HFFc6 (cell line): ENCODE results near the gene WNT1. TPM values are rescaled to one million over a fixed set of nuclear protein-coding genes. Genes with fewer than 3 reads are reported as not detected.
A peak's percentile ranks its signal among the peaks of the same experiment; 100 is the strongest.

Experiments
- DNase-seq: peaks from one replicate; pipeline ENCODE4 v3.0.0-alpha.2; 2018
- H3K27ac Mint-ChIP-seq: 2 replicates; pipeline ENCODE4 v1.8.0; 2020; ENCODE audit warnings: mild to moderate bottlenecking, mixed read lengths
- H3K27me3 Mint-ChIP-seq: 2 replicates; pipeline ENCODE4 v1.8.0; 2021; ENCODE audit warnings: mild to moderate bottlenecking, moderate library complexity, mixed read lengths; ENCODE audit not compliant: insufficient read depth
- H3K36me3 Mint-ChIP-seq: 2 replicates; pipeline ENCODE4 v1.8.0; 2021; ENCODE audit warnings: low read depth, mixed read lengths
- H3K4me1 Mint-ChIP-seq: 2 replicates; pipeline ENCODE4 v1.8.0; 2020; ENCODE audit warnings: low read depth, mixed read lengths
- H3K4me3 Mint-ChIP-seq: 2 replicates; pipeline ENCODE4 v1.8.0; 2020; ENCODE audit warnings: mild to moderate bottlenecking, moderate library complexity, mixed read lengths
- H3K9me3 Mint-ChIP-seq: 2 replicates; pipeline ENCODE4 v1.8.0; 2020; ENCODE audit warnings: mild to moderate bottlenecking, mixed read lengths
- CTCF ChIP-seq: fragments of 200-600 bp; sonication (generic); IDR thresholded peaks from 2 replicates; pipeline ENCODE4 v1.5.0; 2021; ENCODE audit warnings: antibody characterized with exemption, mild to moderate bottlenecking
- total RNA-seq, 6 experiments: library from RNA; stranded (reverse); fragmentation: NEBNext Ultra II Directional; extraction: Animal tissue kit (Norgen Biotek cat#: 25700); gene quantifications; 2 replicates in 1 of 6; 3 replicates in 5 of 6; pipeline ENCODE4 v1.2.3, GENCODE V29; 2021

Gene WNT1
- total RNA-seq, 6 experiments from 2014 or later: not detected

- peak overlapping the region; percentile 45 for H3K27ac Mint-ChIP-seq
- DNase-seq: no peak
- peaks cover 32% of the 10 kb centered on the region for H3K4me1 Mint-ChIP-seq
- peaks cover 7% of the 10 kb centered on the region; the same call in 1 of the 2 replicates for H3K27me3 Mint-ChIP-seq
- no peak for TF ChIP-seq CTCF
- H3K4me3 Mint-ChIP-seq: peak overlapping the region; percentile 2; the same call in 1 of the 2 replicates
- H3K36me3 Mint-ChIP-seq: peaks cover 3% of the 10 kb centered on the region
- no peaks in the 10 kb centered on the region for H3K9me3 Mint-ChIP-seq
These were observed 16.8 kb upstream of the WNT1 start for GRCh38 chr12:48961331-48961730.

- Mint-ChIP-seq H3K27ac (peak overlapping the region; percentile 45), H3K27me3 (peaks cover 4% of the 10 kb centered on the region; the same call in 1 of the 2 replicates), H3K36me3 (no peaks in the 10 kb centered on the region), H3K4me3 (no peak overlapping the region), H3K4me1 (peaks cover 31% of the 10 kb centered on the region), H3K9me3 (no peaks in the 10 kb centered on the region)
- DNase-seq: peak; percentile 46
- TF ChIP-seq CTCF: no peak
These were observed 16.3 kb upstream of the WNT1 start for GRCh38 chr12:48961801-48962200.

DNA sequence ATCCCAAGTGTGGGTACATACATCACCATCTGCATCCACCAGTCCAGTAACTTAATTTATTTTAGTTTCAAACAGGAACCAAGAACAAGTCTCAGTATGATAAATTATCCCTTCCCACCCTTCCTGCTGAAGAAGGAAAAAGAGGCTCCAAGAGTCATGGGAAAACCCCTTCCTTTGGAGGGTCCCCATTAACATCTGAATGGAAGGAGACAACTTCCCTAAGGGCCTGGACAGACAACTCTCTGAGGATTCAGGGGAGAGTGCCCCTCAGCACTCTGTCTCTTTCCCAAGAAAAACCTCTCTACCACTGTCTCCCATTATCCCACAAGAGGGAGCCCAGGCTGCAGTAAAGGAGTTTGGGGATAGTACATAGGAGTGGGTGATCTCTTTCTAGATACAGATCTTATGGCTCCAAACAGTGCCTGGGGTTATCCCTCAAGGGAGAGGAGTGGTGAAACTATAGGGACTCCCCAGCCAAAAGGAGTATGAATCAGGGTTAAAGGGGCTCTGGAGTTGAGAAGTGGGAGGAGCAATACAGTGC, 12.8 kb upstream of the WNT1 start:
- Mint-ChIP-seq H3K36me3 (no peaks in the 10 kb centered on the region), H3K27ac (no peak overlapping the region), H3K9me3 (no peaks in the 10 kb centered on the region), H3K27me3 (peaks cover 12% of the 10 kb centered on the region), H3K4me3 (no peak overlapping the region), H3K4me1 (peaks cover 27% of the 10 kb centered on the region)
- TF ChIP-seq CTCF: peak; percentile 68
- DNase-seq: peak; percentile 46

DNA sequence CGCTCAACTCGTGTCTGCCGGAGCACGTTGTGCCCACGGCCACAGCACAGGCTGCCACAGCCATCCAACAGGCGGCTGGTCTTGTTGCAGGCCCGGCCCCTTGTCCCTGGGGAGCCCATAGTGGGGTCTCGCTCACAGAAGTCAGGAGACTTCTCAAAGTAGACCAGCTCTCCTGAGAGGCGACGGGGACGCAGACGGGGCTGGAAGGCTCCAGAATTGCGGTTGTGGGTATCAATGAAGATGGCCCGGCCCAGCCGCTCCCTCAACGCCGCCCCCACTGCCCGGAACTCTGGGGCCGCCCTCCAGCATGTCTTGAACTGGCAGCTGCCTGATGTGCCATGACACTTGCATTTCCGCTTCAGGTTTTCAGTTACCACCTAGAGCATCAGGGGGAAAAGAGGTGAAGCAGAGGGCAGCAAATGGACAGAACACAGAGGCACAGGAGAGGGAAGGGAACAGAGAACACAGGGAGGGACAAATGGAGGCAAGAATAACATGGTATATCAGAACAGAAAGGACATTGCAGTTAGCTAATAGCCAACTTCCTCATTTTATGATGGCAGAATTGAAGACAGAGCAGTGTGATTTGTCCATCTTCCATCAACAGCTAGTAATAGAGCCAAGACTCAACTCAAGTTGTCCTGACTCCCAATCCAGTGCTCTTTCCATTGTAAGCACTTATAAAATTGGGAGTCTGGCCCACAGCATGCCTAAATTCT, 11.8 kb upstream of the WNT1 start:
- peaks cover 21% of the 10 kb centered on the region for H3K27me3 Mint-ChIP-seq
- H3K4me3 Mint-ChIP-seq: no peak overlapping the region

DNA sequence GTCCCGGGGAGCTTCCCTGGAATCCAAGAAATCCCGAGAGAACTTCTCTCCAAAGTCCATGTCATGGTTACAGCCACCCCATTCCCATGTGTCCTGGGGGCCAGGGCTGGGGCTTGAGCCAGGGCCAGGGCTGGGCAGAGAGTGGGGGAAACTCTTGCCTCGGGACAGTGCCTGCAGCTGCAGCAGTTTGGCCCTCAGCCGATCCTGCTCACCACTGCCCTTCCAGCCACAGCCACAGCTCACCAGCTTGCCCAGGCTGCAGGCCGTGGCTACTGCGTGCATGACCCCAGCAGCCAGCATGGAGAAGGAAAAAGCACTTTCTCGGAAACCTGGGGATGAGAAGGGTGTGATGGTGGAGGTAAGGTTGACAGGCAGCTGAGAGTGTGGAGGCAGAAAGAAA, 10.1 kb upstream of the WNT1 start:
- no peak for TF ChIP-seq CTCF
- H3K9me3 Mint-ChIP-seq: no peaks in the 10 kb centered on the region
- H3K4me1 Mint-ChIP-seq: peaks cover 33% of the 10 kb centered on the region
- H3K27ac Mint-ChIP-seq: no peak overlapping the region
- no peaks in the 10 kb centered on the region for H3K36me3 Mint-ChIP-seq
- no peak for DNase-seq
- peaks cover 22% of the 10 kb centered on the region for H3K27me3 Mint-ChIP-seq
- no peak overlapping the region for H3K4me3 Mint-ChIP-seq

More for the DNA sequence above, 11.8 kb upstream of the WNT1 start:
- no peak for TF ChIP-seq CTCF
- H3K27ac Mint-ChIP-seq: no peak overlapping the region
- peaks cover 28% of the 10 kb centered on the region for H3K4me1 Mint-ChIP-seq
- no peaks in the 10 kb centered on the region for H3K36me3 Mint-ChIP-seq
- no peaks in the 10 kb centered on the region for H3K9me3 Mint-ChIP-seq
- no peak for DNase-seq
